Activated CD8-positive, alpha-beta memory T cell treated with anti-CD3 and anti-CD28 coated beads for 24 hours (primary cell): Measurements from ENCODE around the gene SEC24D.
"Not testable (repeated sequence)": the region's sequence is repeated elsewhere in the genome, so short reads cannot be mapped to it uniquely, and the experiment has no call there.

ENCODE experiments used
- DNase-seq: peaks from one replicate; pipeline ENCODE4 v3.0.0-alpha.2; 2020

SEC24D gene

GRCh38 chr4:118810991-118811764 is 24.7 kb downstream of the SEC24D start:
- DNase-seq: no peak

DNA sequence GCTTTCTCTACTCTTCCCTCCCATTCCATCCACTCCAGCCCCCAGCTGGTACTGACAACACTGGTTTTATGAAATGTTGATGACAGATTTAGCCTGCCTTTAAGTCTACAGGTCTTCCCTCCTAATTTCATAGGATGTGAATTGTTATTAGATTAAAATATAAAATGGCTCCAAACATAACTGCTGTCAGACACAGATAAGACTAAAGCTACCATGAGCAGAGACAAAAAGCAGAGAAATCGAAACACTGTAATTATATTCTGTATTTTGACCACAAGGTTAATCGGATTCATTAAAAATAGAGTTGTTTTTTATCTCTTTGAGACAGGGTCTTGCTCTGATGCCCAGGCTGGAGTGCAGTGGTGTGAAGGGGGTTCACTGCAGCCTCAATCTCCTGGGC is 28.3 kb downstream of the SEC24D start:
- no peak for DNase-seq

DNA sequence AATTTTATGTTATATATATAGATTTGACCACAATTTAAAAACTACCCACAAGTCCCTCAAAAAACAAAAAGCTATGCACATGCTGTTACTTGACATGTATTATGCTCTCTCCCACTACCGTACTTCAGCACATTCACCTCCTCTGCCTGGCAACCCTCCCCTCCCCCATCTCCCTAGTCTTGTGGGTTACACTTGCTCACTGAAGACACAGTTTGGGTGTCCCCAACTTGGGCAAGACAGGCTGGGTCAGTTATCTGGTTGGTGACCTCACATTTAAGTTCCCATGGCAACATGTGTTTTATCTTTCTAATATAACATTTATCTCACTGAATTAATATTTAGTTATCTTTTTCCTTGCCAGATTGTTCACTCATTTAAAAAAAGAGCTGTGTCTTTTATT is 32.7 kb downstream of the SEC24D start:
- no peak for DNase-seq

DNA sequence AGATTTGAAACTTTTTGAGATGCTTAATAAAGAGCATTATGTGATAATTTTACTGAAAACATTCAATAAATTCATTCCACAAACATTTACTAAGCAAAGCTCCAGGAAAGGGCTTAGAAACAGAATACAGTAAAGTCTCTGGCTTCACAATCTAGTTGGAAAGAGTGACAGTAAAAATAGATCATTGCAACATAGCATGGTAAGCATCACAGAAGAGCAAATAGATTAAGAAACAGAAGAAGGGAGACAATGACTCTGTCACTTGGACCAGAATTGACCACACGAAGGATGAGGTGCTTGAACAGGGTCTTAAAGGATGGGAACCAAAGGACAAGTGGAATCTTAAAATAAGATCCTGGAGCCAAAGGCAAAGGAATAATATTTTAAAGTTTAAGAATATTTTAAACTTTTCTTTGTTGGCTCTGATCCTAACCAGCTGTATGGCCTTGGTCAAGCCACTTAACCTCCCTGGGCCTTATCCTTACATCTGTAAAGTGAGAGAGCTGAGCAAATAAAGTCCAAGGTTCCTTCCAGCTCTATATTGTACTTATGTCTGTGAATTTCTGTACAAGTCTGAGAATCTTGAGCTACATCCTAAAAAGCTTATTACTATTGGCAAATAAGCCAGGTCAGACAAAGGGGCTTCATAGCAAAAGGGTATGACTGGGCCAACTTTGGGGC is 33.9 kb downstream of the SEC24D start:
- no peak for DNase-seq

GRCh38 chr4:118799231-118799942 is 36.5 kb downstream of the SEC24D start:
- no peak for DNase-seq

DNA sequence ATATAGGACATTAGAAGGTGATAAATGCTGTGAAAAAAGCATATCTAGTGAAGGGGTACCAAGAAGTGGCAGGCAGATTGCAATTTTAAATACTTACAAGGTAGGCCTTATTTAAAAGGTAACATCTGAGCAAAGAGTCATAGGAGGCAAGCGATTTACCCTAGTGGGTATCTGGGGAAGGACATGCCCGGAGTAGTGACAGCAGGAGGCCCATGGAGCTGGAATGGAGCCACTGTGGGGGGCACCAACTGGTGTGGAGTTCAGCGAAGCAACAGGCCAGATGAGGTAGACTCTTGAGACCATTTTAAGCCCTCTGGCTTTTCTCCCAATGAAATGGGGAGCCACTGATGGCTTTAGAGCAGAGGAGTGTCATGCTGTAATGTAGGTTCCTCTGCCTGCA is 37.3 kb downstream of the SEC24D start:
- DNase-seq: no peak

DNA sequence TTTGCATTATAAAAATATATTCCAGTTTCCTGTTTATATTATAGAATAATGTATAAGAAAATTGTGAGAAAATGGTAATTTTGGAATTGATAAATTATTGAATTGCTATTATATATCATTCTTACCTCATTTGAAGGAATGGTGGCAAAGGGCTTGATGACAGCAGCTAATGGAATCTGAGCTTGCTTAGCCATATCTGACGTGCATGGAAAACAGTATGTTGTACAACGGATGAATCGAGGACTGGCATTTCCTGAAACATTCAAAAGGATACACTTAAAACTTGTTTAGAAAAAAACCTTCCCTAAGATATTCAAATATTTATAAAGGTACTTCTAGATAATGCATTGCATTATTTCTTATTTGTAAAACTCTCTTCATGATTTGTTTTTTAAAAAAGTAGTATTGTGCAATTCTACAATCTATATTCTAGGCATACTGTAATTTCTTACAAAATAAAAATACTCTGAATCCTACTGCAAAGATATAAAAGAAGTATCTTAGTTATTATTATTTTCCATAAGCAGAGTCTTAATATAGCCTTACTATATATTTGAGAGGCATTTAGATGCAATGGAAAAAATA is 38.3 kb downstream of the SEC24D start:
- no peak for DNase-seq

DNA sequence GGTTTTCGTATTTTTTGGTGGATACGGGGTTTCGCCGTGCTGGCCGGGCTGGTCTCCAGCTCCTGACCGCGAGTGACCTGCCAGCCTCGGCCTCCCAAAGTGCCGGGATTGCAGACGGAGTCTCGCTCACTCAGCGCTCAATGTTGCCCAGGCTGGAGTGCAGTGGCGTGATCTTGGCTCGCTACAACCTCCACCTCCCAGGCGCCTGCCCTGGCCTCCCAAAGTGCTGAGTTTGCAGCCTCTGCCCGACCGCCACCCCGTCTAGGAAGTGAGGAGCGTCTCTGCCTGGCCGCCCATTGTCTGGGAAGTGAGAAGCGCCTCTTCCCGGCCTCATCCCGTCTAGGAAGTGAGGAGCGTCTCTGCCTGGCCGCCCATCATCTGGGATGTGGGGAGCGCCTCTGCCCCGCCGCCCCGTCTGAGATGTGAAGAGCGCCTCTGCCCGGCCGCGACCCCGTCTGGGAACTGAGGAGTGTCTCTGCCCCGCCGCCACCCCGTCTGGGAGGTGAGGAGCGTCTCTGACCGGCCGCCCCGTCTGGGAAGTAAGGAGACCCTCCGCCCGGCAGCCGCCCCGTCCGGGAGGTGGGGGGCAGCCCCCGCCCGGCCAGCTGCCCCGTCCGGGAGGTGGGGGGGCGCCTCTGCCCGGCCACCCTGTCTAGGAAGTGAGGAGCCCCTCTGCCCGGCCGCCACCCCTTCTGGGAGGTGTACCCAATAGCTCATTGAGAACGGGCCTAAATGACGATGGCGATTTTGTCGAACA is 44.1 kb downstream of the SEC24D start:
- not testable (repeated sequence) for DNase-seq

- no peak for DNase-seq
Observed at GRCh38 chr4:118790544-118790943, 45.4 kb downstream of the SEC24D start.

DNA sequence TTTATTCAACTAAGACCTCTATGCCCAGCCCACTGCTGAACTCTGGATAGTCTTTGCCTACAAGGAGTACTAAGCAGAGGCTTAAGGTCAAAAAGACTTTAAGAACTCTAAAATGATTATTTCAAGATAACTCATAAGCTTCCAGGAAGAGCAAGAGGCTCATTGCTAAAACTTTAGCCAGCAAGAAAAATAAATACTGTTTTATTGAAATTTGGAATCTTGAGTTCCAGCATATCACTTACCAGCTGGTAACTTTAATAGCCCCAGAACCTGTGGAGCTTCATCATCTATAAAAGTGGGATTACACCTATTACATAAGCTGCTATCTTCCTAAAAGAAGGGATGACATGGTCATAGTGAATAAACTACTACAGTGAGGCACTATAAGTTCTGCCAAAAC is 47.0 kb downstream of the SEC24D start:
- no peak for DNase-seq

DNA sequence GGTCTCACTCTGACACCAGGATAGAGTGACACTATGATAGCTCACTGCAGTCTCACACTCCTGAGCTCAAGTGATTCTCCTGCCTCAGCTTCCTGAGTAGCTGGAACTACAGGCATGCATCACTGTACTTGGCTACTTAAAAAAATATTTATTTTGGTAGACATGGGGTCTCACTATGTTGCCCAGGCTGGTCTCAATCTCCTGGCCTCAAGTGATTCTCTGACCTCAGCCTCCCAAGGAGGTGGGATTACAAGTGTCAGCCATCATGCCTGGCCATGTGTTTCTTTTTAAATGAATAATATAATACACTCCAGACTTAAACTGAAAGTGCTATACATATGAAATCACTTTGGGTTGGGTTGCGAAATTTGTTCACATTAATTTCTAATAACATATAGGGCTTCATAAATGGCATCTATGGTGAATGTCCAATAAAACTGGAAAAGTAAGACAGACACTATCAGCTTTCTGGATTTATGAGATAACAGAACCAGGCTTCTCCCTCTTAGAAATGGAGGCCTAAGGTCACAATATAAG is 48.0 kb downstream of the SEC24D start:
- DNase-seq: no peak

DNA sequence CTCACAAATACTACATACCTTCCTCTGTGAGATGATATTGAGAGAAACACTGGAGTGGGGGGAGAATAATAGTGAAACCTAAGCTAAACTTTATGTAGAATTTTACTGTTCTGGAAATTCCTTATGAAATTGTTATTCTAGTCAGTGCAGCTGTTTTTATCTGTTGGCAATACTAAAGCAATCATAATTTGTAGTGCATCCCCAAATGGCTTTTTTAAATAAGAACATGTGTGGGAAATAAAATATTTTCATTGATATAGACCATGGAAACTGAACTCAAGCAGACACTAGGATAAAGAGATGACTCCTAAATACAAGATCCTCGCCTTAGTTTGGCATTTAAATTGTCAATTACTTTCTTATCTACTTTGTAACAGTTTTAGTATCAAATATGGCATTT is 51.1 kb downstream of the SEC24D start:
- DNase-seq: no peak

DNA sequence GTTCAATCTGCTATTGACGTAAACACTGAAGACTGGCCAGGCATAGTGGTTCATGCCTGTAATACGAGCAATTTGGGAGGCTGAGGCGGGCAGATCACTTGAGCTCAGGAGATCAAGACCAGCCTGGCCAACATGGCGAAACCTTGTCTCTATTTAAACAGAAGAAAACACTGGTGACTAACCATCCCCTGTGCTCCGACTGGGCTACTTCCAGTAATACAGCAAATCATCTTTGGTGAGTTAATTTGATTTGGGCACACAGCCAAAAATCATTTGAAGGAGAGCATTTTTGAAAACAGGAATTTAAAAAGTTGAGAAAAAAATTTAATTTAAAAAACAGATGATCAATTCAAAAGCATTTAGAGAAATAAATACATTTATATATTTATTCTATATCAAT is 52.0 kb downstream of the SEC24D start:
- DNase-seq: no peak

DNA sequence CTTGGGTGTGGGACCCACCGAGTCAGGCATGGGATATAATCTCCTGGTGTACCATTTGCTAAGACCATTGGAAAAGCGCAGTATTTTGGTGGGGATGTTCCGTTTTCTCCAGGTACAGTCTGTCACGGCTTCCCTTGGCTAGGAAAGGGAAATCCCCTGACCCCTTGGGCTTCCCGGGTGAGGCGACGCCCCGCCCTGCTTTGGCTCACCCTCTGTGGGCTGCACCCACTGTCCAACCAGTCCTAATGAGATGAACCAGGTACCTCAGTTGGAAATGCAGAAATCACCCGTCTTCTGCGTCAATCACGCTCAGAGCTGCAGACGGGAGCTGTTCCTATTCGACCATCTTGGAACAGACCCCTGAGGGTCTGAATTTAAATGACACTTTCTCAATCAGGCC is 53.0 kb downstream of the SEC24D start:
- DNase-seq: not testable (repeated sequence)

DNA sequence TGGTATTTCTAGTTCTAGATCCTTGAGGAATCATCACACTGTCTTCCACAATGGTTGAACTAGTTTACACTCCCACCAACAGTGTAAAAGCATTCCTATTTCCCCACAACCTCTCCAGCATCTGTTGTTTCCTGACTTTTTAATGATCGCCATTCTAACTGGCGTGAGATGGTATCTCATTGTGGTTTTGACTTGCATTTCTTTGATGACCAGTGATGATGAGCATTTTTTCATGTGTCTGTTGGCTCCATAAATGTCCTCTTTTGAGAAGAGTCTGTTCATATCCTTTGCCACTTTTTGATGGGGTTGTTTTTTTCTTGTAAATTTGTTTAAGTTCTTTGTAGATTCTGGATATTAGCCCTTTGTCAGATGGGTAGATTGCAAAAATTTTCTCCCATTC is 58.3 kb downstream of the SEC24D start:
- DNase-seq: not testable (repeated sequence)

DNA sequence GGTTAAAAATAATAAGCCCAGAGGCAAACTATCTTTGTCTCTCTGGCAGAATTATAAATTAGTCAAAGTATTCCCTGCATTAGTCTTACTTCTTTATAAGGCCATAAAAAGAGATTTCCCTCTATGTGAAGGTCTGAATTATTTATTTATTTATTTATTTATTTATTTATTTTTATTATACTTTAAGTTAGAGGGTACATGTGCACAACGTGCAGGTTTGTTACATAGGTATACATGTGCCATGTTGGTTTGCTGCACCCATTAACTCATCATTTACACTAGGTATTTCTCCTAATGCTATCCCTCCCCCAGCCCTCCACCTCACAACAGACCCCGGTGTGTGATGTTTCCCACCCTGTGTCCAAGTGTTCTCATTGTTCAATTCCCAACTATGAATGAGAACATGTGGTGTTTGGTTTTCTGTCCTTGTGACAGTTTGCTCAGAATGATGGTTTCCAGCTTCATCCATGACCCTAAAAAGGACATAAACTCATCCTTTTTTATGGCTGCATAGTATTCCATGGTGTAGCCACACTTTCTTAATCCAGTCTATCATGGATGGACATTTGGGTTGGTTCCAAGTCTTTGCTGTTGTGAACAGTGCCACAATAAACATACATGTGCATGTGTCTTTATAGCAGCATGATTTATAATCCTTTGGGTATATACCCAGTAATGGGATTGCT is 58.8 kb downstream of the SEC24D start:
- DNase-seq: not testable (repeated sequence)

DNA sequence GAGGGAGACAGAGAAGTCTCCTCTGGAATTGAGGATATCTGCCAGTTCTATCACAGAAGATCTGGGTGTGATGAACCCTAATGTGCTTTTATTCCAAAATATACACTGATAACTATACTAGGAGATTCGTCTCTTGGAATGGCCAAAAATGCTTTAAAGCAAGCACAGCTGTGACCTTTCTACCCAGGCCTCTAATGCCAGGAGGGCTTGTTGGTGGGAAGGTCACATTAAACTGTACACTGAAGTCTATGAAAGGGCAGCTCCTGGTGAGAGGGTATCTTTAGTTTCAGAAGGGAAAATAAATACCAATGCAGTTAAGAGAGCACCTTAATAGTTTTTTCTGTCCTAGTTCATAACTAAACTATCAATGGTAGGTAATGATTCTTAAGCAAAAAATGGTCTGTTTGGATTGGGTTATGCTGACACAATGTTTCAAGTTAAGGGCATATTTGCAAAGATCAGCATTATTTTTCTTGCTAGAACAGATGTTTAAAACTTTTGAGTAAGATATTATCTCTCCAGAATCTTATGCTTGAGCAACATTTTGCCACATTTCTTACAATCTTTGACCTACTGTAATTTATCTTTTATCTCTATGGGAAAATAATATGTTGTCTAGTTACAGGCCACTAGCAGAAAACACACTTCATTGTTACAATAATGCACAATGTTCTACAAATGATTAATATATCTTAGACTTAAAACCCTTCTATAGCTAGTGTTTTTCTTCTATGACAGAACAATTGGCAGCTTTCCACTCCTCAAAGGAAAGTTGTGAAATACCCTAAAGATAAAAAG is 59.6 kb downstream of the SEC24D start:
- DNase-seq: no peak

- DNase-seq: no peak
Observed at GRCh38 chr4:118775405-118775804, 60.5 kb downstream of the SEC24D start.

DNA sequence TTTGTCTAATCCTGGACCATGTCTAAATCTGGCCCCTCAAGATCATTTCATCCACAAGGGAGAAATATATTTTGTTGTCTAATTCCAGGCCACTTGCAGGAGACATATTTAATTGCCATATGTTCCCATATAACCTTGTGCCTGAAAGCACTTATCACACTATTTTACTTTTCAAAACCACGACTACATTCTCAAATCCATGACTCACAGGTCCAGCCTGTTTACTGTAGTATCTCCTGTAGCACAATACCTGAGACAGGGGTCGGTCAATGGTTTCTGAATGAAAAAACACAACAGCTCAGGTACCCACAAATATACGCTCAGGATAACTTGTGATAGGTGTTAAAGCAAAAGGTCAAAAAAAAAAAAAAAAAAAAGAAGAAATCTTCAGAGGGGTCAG is 60.9 kb downstream of the SEC24D start:
- DNase-seq: no peak

DNA sequence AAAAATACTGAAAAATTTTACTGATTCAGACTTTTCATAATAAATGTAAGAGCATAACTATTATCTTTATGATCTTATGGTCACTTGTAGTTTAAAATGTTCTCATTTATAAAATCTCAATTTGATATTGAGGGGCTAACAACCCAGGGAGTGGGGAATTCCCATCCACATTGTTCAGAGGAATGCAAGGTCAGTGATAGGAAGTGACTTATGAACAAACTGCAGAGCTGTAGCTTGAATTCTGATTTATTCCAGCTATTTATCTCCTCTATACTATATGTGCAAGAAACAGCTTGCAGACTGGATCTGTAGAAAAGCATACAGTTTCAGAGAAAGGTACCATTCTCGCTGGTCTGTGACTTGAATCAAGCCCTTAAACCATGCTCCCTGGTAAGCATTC is 61.6 kb downstream of the SEC24D start:
- no peak for DNase-seq

DNA sequence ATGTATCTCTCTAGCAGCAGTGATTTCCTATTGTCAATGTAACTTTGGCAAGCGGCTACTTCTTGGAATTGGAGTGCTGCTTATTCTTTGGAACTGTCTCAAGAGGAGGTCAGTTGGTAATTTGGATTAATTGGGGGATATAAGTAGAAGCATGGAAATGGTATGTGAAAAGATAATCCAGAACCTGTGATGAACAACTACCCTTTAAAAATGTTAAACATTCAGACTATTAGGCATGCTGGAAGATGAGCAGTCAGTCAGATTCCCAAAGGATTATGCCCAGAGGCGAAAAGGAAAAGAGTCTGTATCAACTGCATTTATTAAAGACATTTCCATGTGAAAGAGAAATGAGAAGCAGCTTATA is 62.5 kb downstream of the SEC24D start:
- no peak for DNase-seq
